GM06990 (cell line): ENCODE data around the gene CPNE1.

Source experiments
- DNase-seq: peaks from one replicate; pipeline ENCODE4 v3.0.0-alpha.2; 2011; ENCODE audit not compliant: insufficient read length; ENCODE audit errors: extremely low read depth
- H3K27me3 ChIP-seq: replicated peaks from 2 replicates; pipeline ENCODE4 v1.6.0; 2011; ENCODE audit warnings: low read length; ENCODE audit not compliant: control insufficient read depth, insufficient read depth
- H3K36me3 ChIP-seq: 2 replicates; pipeline ENCODE4 v1.5.1; 2011; ENCODE audit warnings: low read length; ENCODE audit not compliant: control insufficient read depth, insufficient read depth
- H3K4me3 ChIP-seq: replicated peaks from 2 replicates; pipeline ENCODE4 v1.5.1; 2011; ENCODE audit warnings: low read depth, mild to moderate bottlenecking, control low read depth, low read length
- TF ChIP-seq, protein P1 (sequence below): IDR thresholded peaks from 2 replicates; pipeline ENCODE4 v1.5.1; 2011; ENCODE audit warnings: low read length, control low read depth, mild to moderate bottlenecking, inconsistent platforms; ENCODE audit not compliant: insufficient read depth, poor library complexity, severe bottlenecking

The CPNE1 gene

GRCh38 chr20:35681960-35682359 is 17.3 kb upstream of the CPNE1 start:
- TF ChIP-seq, protein P1, sequence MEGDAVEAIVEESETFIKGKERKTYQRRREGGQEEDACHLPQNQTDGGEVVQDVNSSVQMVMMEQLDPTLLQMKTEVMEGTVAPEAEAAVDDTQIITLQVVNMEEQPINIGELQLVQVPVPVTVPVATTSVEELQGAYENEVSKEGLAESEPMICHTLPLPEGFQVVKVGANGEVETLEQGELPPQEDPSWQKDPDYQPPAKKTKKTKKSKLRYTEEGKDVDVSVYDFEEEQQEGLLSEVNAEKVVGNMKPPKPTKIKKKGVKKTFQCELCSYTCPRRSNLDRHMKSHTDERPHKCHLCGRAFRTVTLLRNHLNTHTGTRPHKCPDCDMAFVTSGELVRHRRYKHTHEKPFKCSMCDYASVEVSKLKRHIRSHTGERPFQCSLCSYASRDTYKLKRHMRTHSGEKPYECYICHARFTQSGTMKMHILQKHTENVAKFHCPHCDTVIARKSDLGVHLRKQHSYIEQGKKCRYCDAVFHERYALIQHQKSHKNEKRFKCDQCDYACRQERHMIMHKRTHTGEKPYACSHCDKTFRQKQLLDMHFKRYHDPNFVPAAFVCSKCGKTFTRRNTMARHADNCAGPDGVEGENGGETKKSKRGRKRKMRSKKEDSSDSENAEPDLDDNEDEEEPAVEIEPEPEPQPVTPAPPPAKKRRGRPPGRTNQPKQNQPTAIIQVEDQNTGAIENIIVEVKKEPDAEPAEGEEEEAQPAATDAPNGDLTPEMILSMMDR = no peak
- no peaks in the 10 kb centered on the region for H3K27me3 ChIP-seq
- DNase-seq = no peak

GRCh38 chr20:35680452-35681183 is 15.9 kb upstream of the CPNE1 start:
- H3K36me3 ChIP-seq = no peaks in the 10 kb centered on the region; the same call in none of the 2 replicates
- H3K4me3 ChIP-seq = no peak overlapping the region
- DNase-seq = no peak
- H3K27me3 ChIP-seq = no peaks in the 10 kb centered on the region
- TF ChIP-seq, protein P1 = no peak

More at GRCh38 chr20:35681960-35682359, 17.3 kb upstream of the CPNE1 start:
- Histone ChIP-seq H3K4me3 (no peak overlapping the region), H3K36me3 (no peaks in the 10 kb centered on the region; the same call in none of the 2 replicates)

GRCh38 chr20:35674921-35675320 is 10.2 kb upstream of the CPNE1 start:
- H3K27me3 ChIP-seq = no peaks in the 10 kb centered on the region
- DNase-seq = no peak
- H3K4me3 ChIP-seq = no peak overlapping the region
- H3K36me3 ChIP-seq = peaks cover 6% of the 10 kb centered on the region
- TF ChIP-seq, protein P1 = no peak

GRCh38 chr20:35673884-35674283 is 9.2 kb upstream of the CPNE1 start:
- Histone ChIP-seq H3K4me3 (no peak overlapping the region), H3K27me3 (no peaks in the 10 kb centered on the region), H3K36me3 (peaks cover 12% of the 10 kb centered on the region)
- no peak for DNase-seq
- TF ChIP-seq, protein P1 = no peak

- Histone ChIP-seq H3K27me3 (no peaks in the 10 kb centered on the region), H3K4me3 (no peak overlapping the region), H3K36me3 (peaks cover 10% of the 10 kb centered on the region)
- TF ChIP-seq, protein P1 = no peak
- DNase-seq = no peak
These were observed 5.0 kb upstream of the CPNE1 start for GRCh38 chr20:35669681-35670080.
